HG03103 (cell line): Measurements from ENCODE around the gene BICC1.

Experiments
- ATAC-seq: cut with Tn5 transposase; IDR thresholded peaks from one replicate; pipeline ENCODE4 v1.9.1; 2021; ENCODE audit warnings: low read depth; ENCODE audit not compliant: unreplicated experiment

The BICC1 gene

DNA sequence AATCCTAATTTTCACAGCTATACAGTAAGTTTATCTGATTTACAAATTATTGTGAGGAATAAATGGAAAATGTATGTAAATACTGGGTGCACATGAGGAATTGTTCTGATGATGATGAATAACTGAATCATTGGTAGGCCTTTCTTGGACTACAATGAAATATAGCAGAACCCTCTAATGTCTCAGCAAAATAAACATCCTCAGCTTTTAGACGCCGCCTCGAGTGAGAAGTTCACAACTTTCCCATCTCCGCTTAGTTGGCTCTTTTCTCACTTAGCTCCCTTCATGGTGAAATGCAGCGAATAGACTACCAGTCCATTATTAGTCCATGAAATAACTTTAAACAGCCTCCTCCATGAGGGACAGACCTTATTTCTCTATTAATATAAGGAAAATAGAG, 182.3 kb downstream of the BICC1 start:
- ATAC-seq: no peak

DNA sequence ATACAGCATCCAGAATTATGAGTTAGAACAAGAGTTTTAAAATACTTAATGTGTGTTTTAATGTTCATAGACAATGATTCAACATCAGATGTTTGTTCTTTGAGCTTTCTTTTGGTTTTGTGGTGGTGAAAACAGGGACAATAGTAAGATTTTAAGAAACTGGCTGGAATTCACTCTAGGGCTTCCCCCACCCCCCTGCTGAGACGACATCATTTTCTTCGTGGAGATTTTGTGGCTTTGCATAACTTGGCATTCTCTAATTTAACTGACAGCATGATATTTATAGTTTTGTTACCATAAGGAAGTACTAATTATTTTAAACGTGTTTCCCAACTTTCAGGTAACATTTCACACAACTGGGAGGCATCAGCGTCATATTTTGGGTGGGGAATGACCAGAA, 184.1 kb downstream of the BICC1 start:
- ATAC-seq: no peak

DNA sequence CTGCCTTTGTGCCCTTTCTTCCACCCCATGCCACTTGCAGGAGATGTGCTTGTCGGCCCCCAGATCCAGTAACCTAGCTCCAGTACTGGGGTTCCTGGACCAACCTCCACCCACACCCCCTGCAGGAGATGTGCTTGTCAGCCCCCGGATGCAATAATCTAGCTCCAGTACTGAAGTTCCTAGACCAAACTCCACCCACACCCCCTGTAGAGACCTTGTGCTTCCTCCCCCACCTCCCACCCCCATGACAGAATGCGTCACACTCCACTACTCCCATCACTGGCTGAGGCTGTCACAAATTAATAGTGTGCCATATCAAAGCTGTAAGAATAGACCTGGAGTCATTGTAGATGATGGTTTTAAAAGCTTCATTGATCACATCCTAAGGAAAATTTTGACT, 185.0 kb downstream of the BICC1 start:
- no peak for ATAC-seq

DNA sequence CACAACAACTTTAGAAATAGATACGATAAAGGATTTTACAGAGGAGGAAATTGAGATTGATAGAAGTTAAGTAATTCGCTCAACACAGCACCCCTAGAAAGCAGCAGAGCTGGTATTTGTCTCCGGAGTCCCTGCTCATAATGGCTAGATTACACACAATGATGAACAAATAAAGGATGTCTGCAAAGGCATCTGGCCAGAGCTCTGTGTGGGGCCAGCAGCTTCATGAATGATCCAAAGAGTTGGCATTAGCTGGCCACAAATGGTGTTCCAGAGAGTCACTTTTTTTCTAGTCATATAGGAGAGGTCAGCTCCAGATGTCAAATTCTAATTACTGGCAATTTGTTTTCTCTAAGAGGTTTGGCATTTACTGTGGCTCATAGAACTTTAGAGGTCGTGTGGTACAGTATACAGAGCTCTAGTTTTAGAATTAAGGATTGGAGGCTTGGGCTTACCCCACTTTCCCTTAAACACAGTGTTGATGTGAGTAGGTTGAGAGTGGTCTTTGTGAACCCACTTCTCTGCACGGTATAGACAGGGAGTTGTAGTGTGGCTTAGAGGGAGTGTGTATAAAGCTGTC, 186.2 kb downstream of the BICC1 start:
- no peak for ATAC-seq

DNA sequence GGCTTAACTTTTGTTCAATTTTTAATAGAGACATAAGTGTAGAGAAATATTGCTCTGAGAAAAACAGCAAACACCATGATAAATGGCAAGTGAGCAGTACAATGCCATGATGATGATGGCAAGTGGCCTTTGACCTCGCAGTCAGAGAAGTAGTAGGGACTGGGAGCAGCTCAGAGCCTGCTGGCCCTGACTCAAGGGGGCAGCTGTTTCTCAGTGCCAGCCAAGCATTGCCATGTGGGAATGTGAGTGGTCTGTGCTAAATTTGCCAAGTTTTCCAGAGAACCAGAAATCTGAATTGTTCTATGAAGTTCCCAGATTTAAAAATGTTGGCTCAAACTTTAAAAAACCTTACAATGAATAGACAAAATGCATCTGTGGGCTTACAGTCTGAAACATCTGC, 187.9 kb downstream of the BICC1 start:
- no peak for ATAC-seq

DNA sequence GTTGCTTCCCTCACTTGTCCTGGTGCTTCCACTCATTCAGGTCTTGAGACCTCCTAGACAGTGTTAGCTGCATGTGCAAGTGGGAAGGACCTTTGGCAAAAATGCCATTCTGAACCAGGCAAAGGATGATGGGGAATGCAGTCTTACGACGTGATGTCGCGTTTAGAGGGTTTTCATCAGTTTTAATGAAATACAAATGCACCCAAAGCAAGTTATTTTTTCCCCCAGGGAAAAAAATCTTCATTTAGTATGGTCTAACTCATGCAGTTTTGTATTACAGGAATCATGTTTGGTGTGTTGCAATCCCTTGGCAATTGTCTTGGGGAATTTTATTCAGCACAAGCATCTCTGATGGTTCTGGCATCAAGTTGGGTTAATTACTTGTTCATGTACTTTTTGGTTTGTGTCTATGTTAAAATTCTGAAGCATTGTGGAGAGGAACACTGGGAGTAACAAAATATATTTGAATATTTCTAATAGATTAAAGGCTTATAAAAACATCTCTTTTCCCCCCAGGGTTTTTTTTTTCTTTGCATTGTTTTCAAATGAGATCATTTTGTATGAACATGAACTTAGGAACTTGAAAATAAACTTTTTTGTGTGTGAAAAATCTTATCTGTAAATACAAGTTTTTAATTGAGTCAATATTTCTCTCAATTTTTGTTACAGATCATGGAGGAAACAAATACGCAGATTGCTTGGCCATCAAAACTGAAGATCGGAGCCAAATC, 188.9 kb downstream of the BICC1 start:
- no peak for ATAC-seq

DNA sequence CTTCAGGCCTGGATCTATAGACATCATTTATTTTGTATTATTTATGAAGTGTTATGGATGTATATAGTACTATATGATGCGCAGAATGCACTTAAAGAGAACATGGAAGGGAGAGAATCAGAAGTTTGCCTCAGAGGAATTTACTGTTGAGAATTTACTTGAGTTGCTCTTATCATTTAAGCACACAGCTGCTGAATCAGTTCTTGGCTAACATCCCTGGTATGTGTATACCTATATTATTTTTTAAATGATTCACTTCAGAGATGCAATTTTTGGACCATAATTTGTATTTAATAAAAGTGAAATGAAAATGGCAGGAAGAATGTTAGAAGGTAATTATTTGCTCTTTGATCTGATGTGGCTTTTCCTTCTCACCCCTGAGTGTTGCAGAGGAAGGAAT, 191.6 kb downstream of the BICC1 start:
- ATAC-seq: no peak

DNA sequence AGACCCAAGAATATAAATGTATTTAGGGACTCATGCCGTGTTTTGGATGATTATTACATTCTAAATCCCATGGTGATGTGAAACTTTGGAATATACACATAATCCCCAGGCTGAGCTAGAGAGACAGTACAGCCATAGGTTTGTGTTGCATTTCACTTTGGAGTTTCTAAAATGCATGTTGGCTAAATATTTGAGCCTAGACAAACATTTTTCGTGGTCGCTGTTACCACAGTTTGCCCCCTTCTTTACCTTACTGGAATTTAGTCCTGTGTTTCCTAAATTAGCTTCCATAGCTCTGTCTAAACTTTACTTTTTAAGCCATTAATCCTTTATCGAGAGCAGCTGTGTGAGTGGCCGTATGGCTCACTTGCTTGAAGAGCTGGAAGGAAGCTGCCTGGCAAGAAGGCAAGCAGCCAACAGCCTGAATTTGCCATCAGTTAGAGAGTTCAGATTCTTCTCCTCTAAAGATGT, 192.0 kb downstream of the BICC1 start:
- no peak for ATAC-seq

DNA sequence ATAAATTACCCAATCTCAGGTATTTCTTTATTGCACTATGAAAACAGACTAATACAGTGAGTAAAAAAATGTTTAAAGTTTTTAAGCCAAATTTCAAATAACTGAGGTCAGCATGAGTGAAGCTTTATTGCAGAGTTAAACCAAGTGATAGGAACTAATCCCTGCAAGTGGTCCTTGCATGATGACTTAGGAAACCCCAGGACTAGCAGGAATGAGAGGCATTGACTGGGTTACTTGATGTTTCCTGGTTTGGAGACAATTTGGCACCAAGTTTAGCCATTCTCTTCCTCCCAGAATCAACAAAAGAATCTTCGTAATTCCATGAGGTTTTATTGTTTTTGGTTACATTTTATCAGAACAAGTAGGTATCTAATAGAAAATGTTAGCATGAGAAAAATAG, 194.2 kb downstream of the BICC1 start:
- no peak for ATAC-seq

DNA sequence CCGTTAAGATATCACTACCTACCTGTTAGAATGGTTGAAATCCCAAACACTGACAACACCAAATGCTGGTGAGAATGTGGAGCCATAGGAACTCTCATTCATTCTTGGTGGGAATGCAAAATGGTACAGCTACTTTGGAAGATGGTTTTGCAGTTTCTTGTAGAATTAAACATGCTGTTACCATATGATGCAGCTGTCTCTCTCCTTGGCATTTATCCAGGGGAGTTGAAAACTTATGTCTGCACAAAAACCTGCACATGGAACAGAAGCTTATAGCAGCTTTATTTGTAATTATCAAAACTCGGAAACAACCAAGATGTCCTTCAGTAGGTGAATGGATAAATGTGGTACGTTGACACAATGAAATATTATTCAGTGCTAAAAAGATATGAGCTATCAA, 199.5 kb downstream of the BICC1 start:
- ATAC-seq: no peak

DNA sequence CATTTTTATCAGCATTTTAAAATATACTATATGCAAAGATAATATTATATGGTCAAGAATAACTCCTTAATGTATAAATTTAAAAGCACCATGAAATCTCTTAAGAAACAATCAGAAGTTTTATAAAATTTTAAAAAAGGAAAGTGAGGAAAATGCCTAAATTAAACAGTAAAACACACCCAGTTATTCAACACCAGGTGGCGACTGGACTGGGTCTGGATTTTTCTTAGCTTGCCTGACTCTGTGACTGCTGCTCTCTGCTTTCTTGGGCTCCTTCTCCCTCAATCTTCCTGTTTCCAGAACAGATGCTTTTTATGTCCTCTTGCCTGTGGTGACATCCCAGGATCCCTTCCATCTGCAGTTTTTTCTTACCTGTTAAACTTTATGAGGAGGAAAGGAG, 200.3 kb downstream of the BICC1 start:
- no peak for ATAC-seq

DNA sequence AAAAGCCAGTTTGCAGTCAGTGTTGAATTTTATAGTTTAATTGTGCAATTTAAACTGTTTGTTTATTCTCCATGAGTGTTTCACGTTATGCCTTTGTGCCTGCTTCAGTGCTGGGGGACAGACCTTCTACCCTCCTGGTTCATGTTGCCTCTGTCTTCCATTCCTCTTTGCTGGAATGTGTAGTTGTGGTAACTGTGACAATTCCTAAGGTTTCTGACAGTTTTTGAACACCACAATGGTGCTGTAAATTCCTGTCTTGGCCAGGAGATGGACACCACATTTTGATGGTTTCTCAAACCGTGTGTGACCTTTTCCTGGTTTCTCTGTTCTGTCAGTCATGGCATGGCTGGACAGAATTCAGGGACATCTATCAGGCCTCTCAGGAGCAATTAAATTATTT, 201.7 kb downstream of the BICC1 start:
- ATAC-seq: no peak

DNA sequence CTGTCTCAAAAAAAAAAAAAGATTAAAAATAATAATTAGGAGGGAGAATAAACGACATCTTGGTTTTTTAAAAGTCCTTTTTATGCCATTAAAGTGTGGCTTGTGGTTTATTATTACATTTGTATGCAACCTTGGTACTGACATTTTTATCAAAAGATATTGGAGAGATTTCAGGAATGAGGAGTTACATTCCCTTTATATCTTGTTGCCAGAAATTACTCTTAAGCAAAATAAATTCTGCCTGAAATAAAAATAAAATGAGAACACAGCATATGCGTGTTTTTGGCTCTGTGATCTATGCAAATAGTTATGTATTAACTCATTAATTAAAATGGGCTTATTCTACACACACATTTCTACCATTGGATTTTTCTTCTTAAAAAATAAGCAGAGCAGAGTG, 202.4 kb downstream of the BICC1 start:
- ATAC-seq: no peak

DNA sequence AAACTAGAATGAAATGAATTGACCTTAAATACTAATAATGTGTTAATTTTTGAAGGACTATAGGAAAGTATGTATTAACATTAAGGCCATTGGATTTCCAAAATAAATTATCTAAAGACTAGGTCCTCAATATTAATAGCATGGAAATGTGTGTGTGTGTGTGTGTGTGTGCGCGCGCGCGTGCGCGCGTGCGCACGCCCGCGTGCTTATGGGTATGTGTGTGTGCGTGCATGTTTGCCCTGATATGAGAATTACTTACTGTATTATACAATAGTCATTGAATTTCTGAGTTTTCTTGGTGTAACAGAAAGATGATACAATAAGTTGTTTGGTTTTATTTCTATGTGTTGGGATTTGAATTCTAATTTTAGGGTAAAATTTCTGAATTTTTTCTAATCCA, 205.9 kb downstream of the BICC1 start:
- no peak for ATAC-seq

DNA sequence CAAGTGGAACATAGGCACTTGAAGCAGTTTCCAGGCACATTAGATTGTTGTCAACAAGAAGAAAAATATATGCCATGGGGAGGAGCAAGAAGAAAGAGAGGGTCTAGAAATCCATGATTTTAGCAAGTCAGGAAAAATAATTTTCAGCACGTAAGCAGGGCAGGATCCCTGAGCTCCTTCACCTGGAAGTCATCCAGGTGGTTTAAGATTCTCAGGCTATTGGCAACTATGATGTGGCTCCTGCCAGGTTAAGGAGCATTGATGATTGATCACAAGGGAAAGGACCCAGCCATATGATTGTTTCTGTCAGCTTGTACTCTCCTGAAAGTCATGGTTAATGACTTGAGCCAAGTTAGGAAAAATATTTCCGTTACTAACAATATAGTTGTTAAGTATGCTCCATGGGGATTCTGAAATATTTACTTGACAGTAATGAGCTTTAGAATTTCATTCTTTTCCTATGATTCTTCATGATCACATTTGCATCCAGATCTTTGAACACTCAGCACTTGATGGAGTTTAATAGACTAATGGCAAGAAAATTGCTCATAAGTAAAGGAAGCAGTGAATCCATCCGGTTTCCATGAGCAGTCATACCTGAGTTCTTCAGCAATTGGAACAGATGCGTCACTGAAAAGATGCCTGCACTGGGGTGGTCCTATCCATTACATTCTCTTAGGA, 209.1 kb downstream of the BICC1 start:
- no peak for ATAC-seq

DNA sequence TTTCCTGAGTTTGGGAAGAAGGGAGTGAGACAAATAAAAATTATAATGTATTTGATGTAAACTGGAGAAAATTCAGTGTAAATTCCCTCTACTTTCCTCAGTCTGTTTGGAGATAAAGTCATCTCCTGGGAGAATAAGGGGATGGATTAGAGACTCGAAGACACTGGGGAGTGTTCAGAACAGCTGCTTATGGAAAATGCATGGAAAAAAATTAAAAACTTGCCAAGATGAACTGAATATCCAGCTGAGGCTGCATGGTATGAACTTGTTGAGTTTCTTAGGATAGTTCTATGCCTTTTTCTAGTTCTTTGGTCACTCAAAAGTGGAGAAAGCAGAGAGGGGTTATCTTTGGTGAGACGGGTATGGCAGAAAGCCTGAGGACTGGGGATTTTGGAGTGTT, 210.5 kb downstream of the BICC1 start:
- no peak for ATAC-seq

DNA sequence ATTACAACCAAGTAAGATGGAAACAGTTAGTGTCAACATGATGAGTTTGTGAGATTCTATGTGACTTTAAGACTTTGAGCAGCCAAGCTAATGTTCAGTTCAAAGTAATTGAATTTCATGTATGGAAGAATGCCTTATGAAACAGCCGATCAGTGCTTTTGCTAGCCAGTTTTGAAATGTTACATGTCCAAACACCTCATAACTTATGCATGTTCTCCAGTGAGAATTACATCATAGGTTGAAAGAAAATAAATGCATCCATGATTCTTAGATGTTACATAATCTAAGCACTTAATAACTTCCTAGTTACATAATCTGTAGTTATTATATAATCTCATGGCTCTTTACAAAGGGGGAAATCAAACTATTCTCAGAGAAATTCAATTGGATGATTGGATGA, 211.3 kb downstream of the BICC1 start:
- no peak for ATAC-seq

DNA sequence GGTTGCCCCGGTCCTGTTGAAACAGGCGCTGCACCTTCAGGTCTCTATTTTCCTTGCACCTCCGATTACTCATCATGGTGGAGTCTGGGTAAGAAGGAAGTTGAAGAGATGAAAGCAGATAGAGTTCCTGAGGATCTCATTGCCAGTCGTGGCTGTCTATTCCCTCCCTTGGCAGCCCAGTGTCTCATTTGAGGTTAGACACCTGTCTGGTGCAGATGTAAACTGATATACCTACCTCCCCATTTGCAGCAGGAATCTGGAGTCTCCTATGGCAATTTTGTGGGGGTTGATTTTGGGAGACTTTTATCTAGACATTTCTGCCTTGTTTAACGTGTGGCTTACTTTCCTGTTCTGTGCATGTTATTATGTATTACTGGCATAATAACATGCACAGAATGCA, 212.1 kb downstream of the BICC1 start:
- ATAC-seq: no peak

DNA sequence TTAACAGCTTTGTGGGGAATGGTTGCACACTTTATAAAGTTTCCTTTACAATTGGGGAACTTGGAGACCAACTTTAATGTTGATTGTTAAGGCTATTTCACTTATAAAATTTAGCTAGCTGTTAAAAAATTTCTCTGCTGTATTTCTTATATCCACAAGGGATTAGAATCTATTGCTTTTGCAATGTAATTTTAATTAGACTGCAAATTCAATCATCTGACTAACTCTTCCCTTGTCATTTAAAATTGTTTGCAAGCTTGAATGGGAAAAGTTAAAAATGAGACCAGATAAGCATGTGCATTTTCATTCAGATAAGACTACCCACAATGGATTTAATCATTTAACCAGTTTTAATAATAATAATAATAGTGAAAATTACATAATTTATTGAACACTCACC, 213.2 kb downstream of the BICC1 start:
- no peak for ATAC-seq

DNA sequence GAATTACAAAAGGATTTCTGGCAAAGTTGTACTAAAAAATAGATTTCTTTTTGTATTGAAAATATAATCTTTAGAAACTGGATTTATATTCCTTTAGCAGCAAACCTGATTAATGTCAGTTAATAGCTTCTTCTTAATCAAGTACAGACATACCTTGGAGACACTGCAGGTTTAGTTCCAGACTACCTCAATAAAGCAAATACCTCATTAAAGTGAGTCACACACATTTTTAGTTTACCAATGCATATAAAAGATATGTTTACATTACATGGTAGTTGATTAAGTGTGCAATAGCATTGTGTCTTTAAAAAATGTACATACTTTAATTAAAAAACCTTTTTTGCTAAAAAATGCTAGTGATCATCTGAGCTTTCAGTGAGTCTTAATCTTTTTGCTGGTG, 215.0 kb downstream of the BICC1 start:
- ATAC-seq: no peak

DNA sequence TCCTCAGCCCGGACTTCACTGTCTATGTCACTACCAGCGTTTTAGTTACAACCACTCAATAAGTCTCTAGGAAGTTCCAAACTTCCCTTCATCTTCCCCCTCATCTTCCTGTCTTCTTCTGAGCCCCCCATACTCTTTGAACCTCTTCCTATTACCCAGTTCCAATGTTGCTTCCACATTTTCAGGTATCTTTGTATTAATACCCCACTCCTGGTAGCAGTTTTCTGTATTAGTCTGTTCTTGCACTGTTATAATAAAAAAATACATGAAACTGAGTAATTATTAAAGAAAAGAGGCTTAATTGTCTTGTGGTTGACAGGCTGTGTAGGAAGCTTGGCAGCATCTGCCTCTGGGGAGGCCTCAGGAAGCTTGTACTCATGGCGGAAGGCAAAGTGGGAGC, 218.6 kb downstream of the BICC1 start:
- ATAC-seq: no peak

DNA sequence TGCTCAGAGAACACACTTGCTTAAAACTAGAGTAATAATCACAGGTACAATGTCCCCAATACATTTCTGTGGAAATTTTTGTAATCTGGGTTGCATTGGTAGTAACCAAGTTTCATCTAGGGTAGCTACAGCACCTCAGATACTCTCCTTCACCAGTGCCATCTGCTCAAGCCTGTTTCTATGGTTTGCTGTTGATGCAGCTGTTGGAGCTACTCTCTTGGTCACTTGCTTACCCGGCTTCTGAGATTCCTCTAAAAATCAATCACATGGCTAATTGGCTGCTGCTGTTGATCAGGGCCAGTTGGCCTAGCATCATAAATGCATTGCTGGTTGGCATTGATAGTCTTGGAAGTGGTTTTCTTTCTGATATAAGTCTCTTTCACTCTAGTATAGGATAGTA, 220.8 kb downstream of the BICC1 start:
- no peak for ATAC-seq
